ENCODE data around the gene IL19. TPM values are rescaled to one million over a fixed set of nuclear protein-coding genes. Genes with fewer than 3 reads are reported as not detected.

Gene IL19
- total RNA-seq, 6 donors from 2014 or later, result not detected

GRCh38 chr1:206835186-206835585 lies 64.6 kb downstream of the IL19 start:
- no peak overlapping the region for H3K4me3 ChIP-seq
- H3K9me3 ChIP-seq, result no peaks in the 10 kb centered on the region
- 54 to 55% methylated on average over 3 of the region's 3 CpGs for WGBS, 2 donors
- H3K4me1 ChIP-seq, result peaks cover 0 to 9% (median 2%) of the 10 kb centered on the region in 4 donors
- no peaks in the 10 kb centered on the region for H3K36me3 ChIP-seq
- ATAC-seq (ENCODE audit: low FRiP score in 2 of 2) (no peak), DNase-seq (no peak)
- TF ChIP-seq POLR2AphosphoS5 (IDR thresholded peaks at IDR 0.05) (no peak), POLR2A (IDR thresholded peaks at IDR 0.05) (no peak), CTCF (IDR thresholded peaks at IDR 0.05) (no peak), EP300 (IDR thresholded peaks at IDR 0.05) (no peak)
- no peak overlapping the region for H3K27ac ChIP-seq
- H3K27me3 ChIP-seq, result no peaks in the 10 kb centered on the region

GRCh38 chr1:206836111-206836510 lies 65.5 kb downstream of the IL19 start:
- H3K27me3 ChIP-seq, result no peaks in the 10 kb centered on the region
- no peak for TF ChIP-seq POLR2AphosphoS5 (IDR thresholded peaks at IDR 0.05)
- TF ChIP-seq EP300 (IDR thresholded peaks at IDR 0.05), result no peak
- TF ChIP-seq CTCF (IDR thresholded peaks at IDR 0.05), result no peak
- no peak for TF ChIP-seq POLR2A (IDR thresholded peaks at IDR 0.05)
- H3K36me3 ChIP-seq, result no peaks in the 10 kb centered on the region
- peaks cover 0 to 9% (median 2%) of the 10 kb centered on the region in 4 donors for H3K4me1 ChIP-seq
- no peaks in the 10 kb centered on the region for H3K9me3 ChIP-seq
- ATAC-seq (ENCODE audit: low FRiP score in 2 of 2) (no peak), DNase-seq (no peak)
- 59 to 71% methylated on average over 2 of the region's 2 CpGs for WGBS, 2 donors
- no peak overlapping the region for H3K4me3 ChIP-seq
- no peak overlapping the region for H3K27ac ChIP-seq

- Histone ChIP-seq H3K9me3 (no peaks in the 10 kb centered on the region), H3K27me3 (no peaks in the 10 kb centered on the region), H3K27ac (no peak overlapping the region), H3K4me3 (no peak overlapping the region), H3K4me1 (peaks cover 0 to under 1% (median 0%) of the 10 kb centered on the region in 4 donors), H3K36me3 (no peaks in the 10 kb centered on the region)
- no peak for ATAC-seq (ENCODE audit: low FRiP score in 2 of 2)
- no peak for TF ChIP-seq EP300 (IDR thresholded peaks at IDR 0.05)
- TF ChIP-seq POLR2A (IDR thresholded peaks at IDR 0.05), result no peak
- no peak for TF ChIP-seq POLR2AphosphoS5 (IDR thresholded peaks at IDR 0.05)
- no peak for TF ChIP-seq CTCF (IDR thresholded peaks at IDR 0.05)
- no peak for DNase-seq
- 81 to 88% methylated on average over 4 of the region's 4 CpGs for WGBS, 2 donors
Observed at GRCh38 chr1:206839006-206839560, 68.5 kb downstream of the IL19 start.

- Histone ChIP-seq H3K36me3 (no peaks in the 10 kb centered on the region), H3K27ac (no peak overlapping the region), H3K4me3 (no peak overlapping the region), H3K27me3 (no peaks in the 10 kb centered on the region), H3K4me1 (no peaks in the 10 kb centered on the region), H3K9me3 (no peaks in the 10 kb centered on the region)
- TF ChIP-seq CTCF (IDR thresholded peaks at IDR 0.05), result no peak
- TF ChIP-seq EP300 (IDR thresholded peaks at IDR 0.05), result no peak
- no peak for TF ChIP-seq POLR2AphosphoS5 (IDR thresholded peaks at IDR 0.05)
- no peak for TF ChIP-seq POLR2A (IDR thresholded peaks at IDR 0.05)
- WGBS, 2 donors, result 88 to 96% methylated on average over 7 of the region's 7 CpGs
- DNase-seq (no peak), ATAC-seq (ENCODE audit: low FRiP score in 2 of 2) (peak in 1 of 2 donors; percentile 63)
Observed at GRCh38 chr1:206839857-206840256, 69.3 kb downstream of the IL19 start.

Measured in upper lobe of left lung (tissue), 6 donors.